CD4-positive, alpha-beta T cell treated with Interleukin-6 at 100 ng/mL for 8 hours (primary cell): ENCODE measurements around the gene SYNE2.
A peak's percentile ranks its signal among the peaks of the same experiment; 100 is the strongest.
"Not testable (repeated sequence)": the region's sequence is repeated elsewhere in the genome, so short reads cannot be mapped to it uniquely, and the experiment has no call there.

Source experiments
- DNase-seq: peaks from one replicate; pipeline ENCODE4 v3.0.0-alpha.2; 2020; ENCODE audit warnings: mixed read lengths, low spot score

SYNE2 gene

GRCh38 chr14:63852817-63853731 is at the start of gene SYNE2:
Gene SYNE2, plus strand, starts transcription at chr14:63853004. Its CDS starts 56,145 bp downstream, at chr14:63909149.
- DNase-seq, result peak; percentile 77

GRCh38 chr14:63803221-63803791 is 49.5 kb upstream of the SYNE2 start:
- not testable (repeated sequence) for DNase-seq

GRCh38 chr14:63806064-63806463 is 46.7 kb upstream of the SYNE2 start:
- DNase-seq, result not testable (repeated sequence)

- DNase-seq, result not testable (repeated sequence)
Observed at GRCh38 chr14:63811692-63812091, 41.1 kb upstream of the SYNE2 start.

GRCh38 chr14:63833728-63834127 is 19.1 kb upstream of the SYNE2 start:
- no peak for DNase-seq

- DNase-seq, result peak; percentile 59
Observed at GRCh38 chr14:63840981-63841380, 11.8 kb upstream of the SYNE2 start.

GRCh38 chr14:63843796-63844195 is 9.0 kb upstream of the SYNE2 start:
- DNase-seq, result no peak

- DNase-seq, result no peak
Observed at GRCh38 chr14:63848890-63849289, 3.9 kb upstream of the SYNE2 start.

- DNase-seq, result no peak
Observed at GRCh38 chr14:63852271-63852816, 460 bp upstream of the SYNE2 start.

GRCh38 chr14:63853831-63854293 is 1.1 kb downstream of the SYNE2 start:
- peak; percentile 62 for DNase-seq

- no peak for DNase-seq
Observed at GRCh38 chr14:63854330-63854729, 1.5 kb downstream of the SYNE2 start.

GRCh38 chr14:63855281-63855680 is 2.5 kb downstream of the SYNE2 start:
- no peak for DNase-seq

GRCh38 chr14:63857466-63858030 is 4.7 kb downstream of the SYNE2 start:
- peak; percentile 68 for DNase-seq

GRCh38 chr14:63860146-63860545 is 7.3 kb downstream of the SYNE2 start:
- DNase-seq, result no peak

GRCh38 chr14:63862163-63862562 is 9.4 kb downstream of the SYNE2 start:
- DNase-seq, result no peak

GRCh38 chr14:63863004-63863403 is 10.2 kb downstream of the SYNE2 start:
- no peak for DNase-seq

- DNase-seq, result not testable (repeated sequence)
Observed at GRCh38 chr14:63864775-63865174, 12.0 kb downstream of the SYNE2 start.

GRCh38 chr14:63867933-63868921 is 15.4 kb downstream of the SYNE2 start:
- DNase-seq, result peak; percentile 31

- not testable (repeated sequence) for DNase-seq
Observed at GRCh38 chr14:63869940-63870752, 17.3 kb downstream of the SYNE2 start.

GRCh38 chr14:63870753-63871037 is 17.9 kb downstream of the SYNE2 start:
- not testable (repeated sequence) for DNase-seq

GRCh38 chr14:63874223-63874622 is 21.4 kb downstream of the SYNE2 start:
- no peak for DNase-seq
